Endothelial cell (in vitro differentiated cells): ENCODE data around the gene STX11. TPM values are rescaled to one million over a fixed set of nuclear protein-coding genes. Genes with fewer than 3 reads are reported as not detected.

Experiments
- DNase-seq: peaks from one replicate; pipeline ENCODE4 v3.0.0; 2021; ENCODE audit warnings: low spot score
- H3K27ac Mint-ChIP-seq: one replicate; pipeline ENCODE4 v1.8.0; 2021; ENCODE audit warnings: mixed read lengths, inconsistent platforms; ENCODE audit not compliant: unreplicated experiment
- H3K27me3 Mint-ChIP-seq: one replicate; pipeline ENCODE4 v1.8.0; 2021; ENCODE audit warnings: mild to moderate bottlenecking, moderate library complexity, mixed read lengths, inconsistent platforms; ENCODE audit not compliant: unreplicated experiment
- H3K36me3 Mint-ChIP-seq: one replicate; pipeline ENCODE4 v1.8.0; 2021; ENCODE audit warnings: mild to moderate bottlenecking, low read depth, mixed read lengths, inconsistent platforms; ENCODE audit not compliant: unreplicated experiment
- H3K4me1 Mint-ChIP-seq: one replicate; pipeline ENCODE4 v1.8.0; 2021; ENCODE audit warnings: mild to moderate bottlenecking, mixed read lengths, inconsistent platforms; ENCODE audit not compliant: unreplicated experiment
- H3K4me3 Mint-ChIP-seq: one replicate; pipeline ENCODE4 v1.8.0; 2021; ENCODE audit warnings: mild to moderate bottlenecking, mixed read lengths, inconsistent platforms; ENCODE audit not compliant: unreplicated experiment
- H3K9me3 Mint-ChIP-seq: one replicate; pipeline ENCODE4 v1.8.0; 2021; ENCODE audit warnings: mixed read lengths, inconsistent platforms; ENCODE audit not compliant: unreplicated experiment
- CTCF ChIP-seq: fragments of 200-600 bp; sonication (generic); IDR thresholded peaks from one replicate; pipeline ENCODE4 v1.5.0; 2021; ENCODE audit warnings: antibody characterized with exemption; ENCODE audit not compliant: unreplicated experiment
- total RNA-seq: library from RNA; stranded (reverse); fragmentation: NEBNext Ultra II Directional; extraction: Animal tissue kit (Norgen Biotek cat#: 25700); gene quantifications from one replicate; pipeline ENCODE4 v1.2.1, GENCODE V29; 2021; ENCODE audit not compliant: unreplicated experiment

Gene STX11
- total RNA-seq, 1 donor from 2014 or later: not detected

GRCh38 chr6:144223686-144224085 lies 73.4 kb downstream of the STX11 start:
- no peak for TF ChIP-seq CTCF
- Mint-ChIP-seq H3K9me3 (no peaks in the 10 kb centered on the region), H3K4me1 (no peaks in the 10 kb centered on the region), H3K27ac (no peak overlapping the region), H3K36me3 (no peaks in the 10 kb centered on the region), H3K27me3 (no peaks in the 10 kb centered on the region), H3K4me3 (no peak overlapping the region)
- no peak for DNase-seq

DNA sequence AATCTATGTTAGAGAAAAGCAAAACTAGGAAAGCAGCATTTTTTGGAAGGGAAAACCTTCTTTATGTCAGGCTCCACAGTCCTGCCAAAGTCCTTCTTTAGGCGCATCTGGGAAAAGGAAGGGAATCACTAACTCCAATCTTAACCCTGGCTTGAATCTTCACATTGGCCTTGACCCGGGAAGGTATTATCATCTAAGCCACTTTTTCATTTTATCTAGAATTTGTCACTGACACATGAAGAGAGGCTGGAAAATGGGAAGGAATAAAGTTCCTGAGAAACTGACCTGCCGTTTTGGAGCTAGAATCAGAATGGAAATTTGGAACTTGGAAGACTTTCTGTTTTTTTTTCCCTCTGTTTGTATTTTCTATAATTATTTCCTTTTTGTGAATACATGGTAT lies 81.4 kb downstream of the STX11 start:
- Mint-ChIP-seq H3K4me1 (peaks cover 4% of the 10 kb centered on the region), H3K36me3 (no peaks in the 10 kb centered on the region), H3K9me3 (no peaks in the 10 kb centered on the region), H3K27me3 (no peaks in the 10 kb centered on the region), H3K4me3 (no peak overlapping the region), H3K27ac (no peak overlapping the region)
- TF ChIP-seq CTCF: no peak
- no peak for DNase-seq

GRCh38 chr6:144232176-144232831 lies 82.0 kb downstream of the STX11 start:
- H3K9me3 Mint-ChIP-seq: no peaks in the 10 kb centered on the region
- H3K4me1 Mint-ChIP-seq: peaks cover 4% of the 10 kb centered on the region
- H3K36me3 Mint-ChIP-seq: no peaks in the 10 kb centered on the region
- no peak for TF ChIP-seq CTCF
- DNase-seq: no peak
- H3K4me3 Mint-ChIP-seq: no peak overlapping the region
- H3K27me3 Mint-ChIP-seq: no peaks in the 10 kb centered on the region
- H3K27ac Mint-ChIP-seq: no peak overlapping the region

GRCh38 chr6:144232832-144233230 lies 82.5 kb downstream of the STX11 start:
- Mint-ChIP-seq H3K4me3 (no peak overlapping the region), H3K27ac (no peak overlapping the region), H3K9me3 (no peaks in the 10 kb centered on the region), H3K27me3 (no peaks in the 10 kb centered on the region), H3K36me3 (no peaks in the 10 kb centered on the region), H3K4me1 (peaks cover 4% of the 10 kb centered on the region)
- DNase-seq: no peak
- no peak for TF ChIP-seq CTCF

DNA sequence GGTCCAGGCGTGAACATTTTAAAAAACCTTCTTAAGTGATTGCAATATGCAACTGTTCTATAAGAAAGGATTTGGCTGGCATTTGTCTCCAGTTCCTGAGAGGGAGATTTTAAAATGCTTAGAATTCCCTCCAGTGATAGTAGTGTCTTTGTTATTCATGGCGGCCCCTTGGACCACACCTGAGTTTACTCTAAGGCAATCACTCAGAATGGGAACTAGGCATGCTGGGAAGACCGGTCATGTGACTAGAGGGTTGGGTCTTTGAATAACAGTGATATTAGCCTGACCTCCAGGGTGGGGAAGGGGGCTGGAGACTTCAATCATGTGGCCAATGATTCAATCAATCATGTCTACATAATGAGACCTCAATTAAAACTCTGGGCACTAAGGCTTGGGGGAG lies 84.1 kb downstream of the STX11 start:
- Mint-ChIP-seq H3K4me1 (peaks cover 4% of the 10 kb centered on the region), H3K27me3 (no peaks in the 10 kb centered on the region), H3K27ac (no peak overlapping the region), H3K9me3 (no peaks in the 10 kb centered on the region), H3K4me3 (no peak overlapping the region), H3K36me3 (no peaks in the 10 kb centered on the region)
- no peak for TF ChIP-seq CTCF
- DNase-seq: no peak
